ENCODE data around the gene HBE1. TPM values are rescaled to one million over a fixed set of nuclear protein-coding genes. Genes with fewer than 3 reads are reported as not detected.

HBE1 gene
- polyA plus RNA-seq, 1 donor (not counting 4 experiments of a cell fraction or from before 2014, with no cell fraction given) = not detected

DNA sequence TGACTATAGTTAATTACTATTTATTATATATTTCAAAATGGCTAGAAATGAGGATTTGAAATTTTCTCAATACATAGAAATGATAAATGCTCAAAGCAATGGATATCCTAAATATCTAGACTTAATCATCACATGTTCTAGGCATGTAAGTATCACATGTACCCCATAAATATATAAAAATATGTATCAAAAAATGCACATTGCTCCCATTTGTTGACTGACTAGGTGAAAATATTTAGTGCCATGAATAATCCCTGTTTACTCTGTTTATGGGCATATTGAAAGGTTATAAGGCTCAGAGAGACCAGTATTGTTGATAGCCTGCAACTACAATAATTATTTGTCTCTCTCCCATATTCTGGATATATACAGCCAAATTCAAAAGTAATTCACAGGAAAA lies 3.1 kb downstream of the HBE1 start:
- TF ChIP-seq EZH2 (IDR thresholded peaks at IDR 0.05; ENCODE audit: low read length) = no peak
- TF ChIP-seq, protein P1, sequence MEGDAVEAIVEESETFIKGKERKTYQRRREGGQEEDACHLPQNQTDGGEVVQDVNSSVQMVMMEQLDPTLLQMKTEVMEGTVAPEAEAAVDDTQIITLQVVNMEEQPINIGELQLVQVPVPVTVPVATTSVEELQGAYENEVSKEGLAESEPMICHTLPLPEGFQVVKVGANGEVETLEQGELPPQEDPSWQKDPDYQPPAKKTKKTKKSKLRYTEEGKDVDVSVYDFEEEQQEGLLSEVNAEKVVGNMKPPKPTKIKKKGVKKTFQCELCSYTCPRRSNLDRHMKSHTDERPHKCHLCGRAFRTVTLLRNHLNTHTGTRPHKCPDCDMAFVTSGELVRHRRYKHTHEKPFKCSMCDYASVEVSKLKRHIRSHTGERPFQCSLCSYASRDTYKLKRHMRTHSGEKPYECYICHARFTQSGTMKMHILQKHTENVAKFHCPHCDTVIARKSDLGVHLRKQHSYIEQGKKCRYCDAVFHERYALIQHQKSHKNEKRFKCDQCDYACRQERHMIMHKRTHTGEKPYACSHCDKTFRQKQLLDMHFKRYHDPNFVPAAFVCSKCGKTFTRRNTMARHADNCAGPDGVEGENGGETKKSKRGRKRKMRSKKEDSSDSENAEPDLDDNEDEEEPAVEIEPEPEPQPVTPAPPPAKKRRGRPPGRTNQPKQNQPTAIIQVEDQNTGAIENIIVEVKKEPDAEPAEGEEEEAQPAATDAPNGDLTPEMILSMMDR (optimal IDR thresholded peaks at IDR 0.05 in 1 of 3, IDR thresholded peaks at IDR 0.05 in 1 of 3, conservative IDR thresholded peaks at IDR 0.05 in 1 of 3; ENCODE audit: extremely low read depth in 1 of 3, insufficient read depth in 2 of 3, low read length in 3 of 3) = no peak
- H3K4me1 ChIP-seq (ENCODE audit: control insufficient read depth, extremely low read depth, insufficient read depth, low read length) = no peaks in the 10 kb centered on the region
- H3K9me1 ChIP-seq (ENCODE audit: control insufficient read depth, extremely low read depth, insufficient read depth, low read length) = no peaks in the 10 kb centered on the region
- H4K20me1 ChIP-seq (ENCODE audit: control insufficient read depth, extremely low read depth, insufficient read depth, low read length) = no peaks in the 10 kb centered on the region
- FAIRE-seq = no peak
- no peaks in the 10 kb centered on the region for H3K9me3 ChIP-seq (ENCODE audit: control insufficient read depth, low read depth, low read length)
- no peak for DNase-seq (ENCODE audit: low read depth, low spot score)
- H3K27me3 ChIP-seq (ENCODE audit: control insufficient read depth, extremely low read depth, insufficient read depth, low read length) = no peaks in the 10 kb centered on the region
- no peak overlapping the region for H3K4me2 ChIP-seq (ENCODE audit: control insufficient read depth, extremely low read depth, insufficient read depth, low read depth, low read length)
- H3K4me3 ChIP-seq (ENCODE audit: control insufficient read depth in 2 of 3, extremely low read depth in 1 of 3, insufficient read depth in 2 of 3, low read depth in 1 of 3, low read length in 3 of 3) = no peak overlapping the region
- H3K79me2 ChIP-seq (ENCODE audit: control insufficient read depth, insufficient read depth, low read length) = no peaks in the 10 kb centered on the region
- dilution Hi-C loops (cut with MboI; ENCODE audit: extremely low pct_ligation_motif_present, low sequenced_read_pairs) = no loop called here
- H3K36me3 ChIP-seq (ENCODE audit: control insufficient read depth in 2 of 2, extremely low read depth in 1 of 2, insufficient read depth in 2 of 2, low read length in 2 of 2) = no peaks in the 10 kb centered on the region
- H2AFZ ChIP-seq (ENCODE audit: control insufficient read depth, low read length) = no peak overlapping the region
- no peak overlapping the region for H3K9ac ChIP-seq (ENCODE audit: control insufficient read depth, extremely low read depth, insufficient read depth, low read length)
- no peak overlapping the region for H3K27ac ChIP-seq (ENCODE audit: control insufficient read depth, insufficient read depth, low read length)

DNA sequence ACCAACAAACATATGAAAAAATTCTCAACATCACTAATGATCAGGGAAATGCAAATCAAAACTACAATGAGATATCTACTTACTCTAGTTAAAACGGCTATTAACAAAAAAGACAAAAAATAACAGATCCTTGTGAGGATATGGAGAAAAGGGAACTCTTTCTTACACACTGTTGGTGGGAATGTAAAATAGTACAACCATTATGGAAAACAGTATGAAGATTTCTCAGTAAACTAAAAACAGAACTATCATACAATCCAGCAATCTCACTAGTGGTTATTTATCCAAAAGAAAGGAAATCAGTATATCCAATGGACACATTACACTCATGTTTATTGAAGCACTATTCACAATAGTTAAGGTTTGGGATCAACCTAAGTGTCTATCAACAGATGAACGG lies 3.9 kb downstream of the HBE1 start:
- no peak overlapping the region for H3K4me2 ChIP-seq (ENCODE audit: control insufficient read depth, extremely low read depth, insufficient read depth, low read depth, low read length)
- no peak overlapping the region for H3K9ac ChIP-seq (ENCODE audit: control insufficient read depth, extremely low read depth, insufficient read depth, low read length)
- no peaks in the 10 kb centered on the region for H3K27me3 ChIP-seq (ENCODE audit: control insufficient read depth, extremely low read depth, insufficient read depth, low read length)
- no peaks in the 10 kb centered on the region for H3K9me1 ChIP-seq (ENCODE audit: control insufficient read depth, extremely low read depth, insufficient read depth, low read length)
- H3K4me3 ChIP-seq (ENCODE audit: control insufficient read depth in 2 of 3, extremely low read depth in 1 of 3, insufficient read depth in 2 of 3, low read depth in 1 of 3, low read length in 3 of 3) = no peak overlapping the region
- TF ChIP-seq, protein P1 (optimal IDR thresholded peaks at IDR 0.05 in 1 of 3, IDR thresholded peaks at IDR 0.05 in 1 of 3, conservative IDR thresholded peaks at IDR 0.05 in 1 of 3; ENCODE audit: extremely low read depth in 1 of 3, insufficient read depth in 2 of 3, low read length in 3 of 3) = no peak
- no peak for TF ChIP-seq EZH2 (IDR thresholded peaks at IDR 0.05; ENCODE audit: low read length)
- no peak overlapping the region for H2AFZ ChIP-seq (ENCODE audit: control insufficient read depth, low read length)
- FAIRE-seq = no peak
- H4K20me1 ChIP-seq (ENCODE audit: control insufficient read depth, extremely low read depth, insufficient read depth, low read length) = no peaks in the 10 kb centered on the region
- no peak overlapping the region for H3K27ac ChIP-seq (ENCODE audit: control insufficient read depth, insufficient read depth, low read length)
- dilution Hi-C loops (cut with MboI; ENCODE audit: extremely low pct_ligation_motif_present, low sequenced_read_pairs) = no loop called here
- no peaks in the 10 kb centered on the region for H3K36me3 ChIP-seq (ENCODE audit: control insufficient read depth in 2 of 2, extremely low read depth in 1 of 2, insufficient read depth in 2 of 2, low read length in 2 of 2)
- no peaks in the 10 kb centered on the region for H3K79me2 ChIP-seq (ENCODE audit: control insufficient read depth, insufficient read depth, low read length)
- no peak for DNase-seq (ENCODE audit: low read depth, low spot score)
- H3K9me3 ChIP-seq (ENCODE audit: control insufficient read depth, low read depth, low read length) = no peaks in the 10 kb centered on the region
- H3K4me1 ChIP-seq (ENCODE audit: control insufficient read depth, extremely low read depth, insufficient read depth, low read length) = no peaks in the 10 kb centered on the region

All from keratinocyte (primary cell).